C1 segment of cervical spinal cord (tissue), 14 donors: ENCODE data around the gene TAL1.

Source experiments
- DNase-seq, 14 donors: peaks; one replicate each; lab custom pipeline; 2025; lab: John Stamatoyannopoulos, UW

Gene TAL1

GRCh38 chr1:47175227-47175934 lies 56.6 kb downstream of the TAL1 start:
- DNase-seq: peak in 8 of 14 donors; percentile 7 to 55 (median 32)

DNA sequence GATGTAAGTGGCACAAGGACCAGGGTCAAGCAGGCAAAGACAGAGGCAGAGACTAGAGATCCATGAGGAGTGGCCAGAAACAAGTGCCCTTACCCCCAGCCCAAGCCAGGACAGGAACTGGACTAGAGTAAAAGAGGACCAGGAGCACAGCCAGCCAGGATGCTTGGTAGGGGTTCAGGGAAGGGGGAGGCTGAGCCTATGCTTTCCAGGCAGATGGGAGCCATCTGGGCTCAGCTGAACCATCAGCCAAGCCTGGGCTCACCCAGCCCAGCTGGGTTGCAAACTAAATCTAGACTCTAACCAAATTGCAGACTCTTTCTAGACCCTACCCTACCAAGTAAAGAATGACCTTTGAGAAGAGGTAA lies 57.4 kb downstream of the TAL1 start:
- DNase-seq: no peak

DNA sequence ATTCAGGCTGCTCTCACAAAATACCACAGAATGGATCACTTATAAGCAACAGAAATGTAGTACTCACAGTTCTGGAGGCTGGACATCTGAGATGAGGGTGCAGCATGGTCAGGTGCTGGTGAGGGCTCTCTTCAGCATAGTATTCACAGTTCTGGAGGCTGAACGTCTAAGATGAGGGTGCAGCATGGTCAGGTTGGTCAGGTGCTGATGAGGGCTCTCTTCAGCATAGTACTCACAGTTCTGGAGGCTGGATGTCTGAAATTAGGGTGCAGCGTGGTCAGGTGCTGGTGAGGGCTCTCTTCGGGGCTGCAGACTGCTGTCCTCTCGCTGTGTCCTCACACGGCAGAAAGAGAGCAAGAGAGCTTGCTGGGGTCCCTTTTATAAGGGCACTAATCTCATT lies 59.2 kb downstream of the TAL1 start:
- DNase-seq: no peak
